ENCODE data around the gene ZFC3H1.
"Not testable (repeated sequence)": the region's sequence is repeated elsewhere in the genome, so short reads cannot be mapped to it uniquely, and the experiment has no call there.

The ZFC3H1 gene

DNA sequence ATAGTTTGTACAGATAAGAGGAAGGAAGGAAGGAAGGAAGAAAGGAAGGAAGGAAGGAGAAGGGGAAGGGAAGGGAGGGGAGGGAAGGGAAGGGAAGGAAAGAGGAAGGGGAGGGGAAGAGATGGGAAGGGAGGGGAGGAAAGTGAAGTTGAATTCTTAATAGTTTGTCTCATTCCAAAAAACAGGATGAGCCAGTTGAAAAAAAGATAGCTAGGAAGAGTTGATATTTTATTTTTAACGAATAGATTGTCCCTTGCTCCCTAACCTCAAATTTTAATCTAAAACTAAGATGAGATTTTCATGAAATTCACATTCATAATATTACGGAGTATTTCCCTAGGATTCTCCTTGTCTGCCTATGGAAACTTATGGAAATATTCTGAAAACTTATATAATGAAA is 80.7 kb downstream of the ZFC3H1 start:
- no peak overlapping the region for H3K9ac ChIP-seq (ENCODE audit: low read length)
- no peaks in the 10 kb centered on the region for H3K9me3 ChIP-seq (replicated peaks; ENCODE audit: insufficient read depth, low read length)
- no peak overlapping the region for H3K4me3 ChIP-seq (ENCODE audit: low read length)
- no peaks in the 10 kb centered on the region for H4K20me1 ChIP-seq (ENCODE audit: insufficient read depth, low read length)
- H3K36me3 ChIP-seq (replicated peaks; ENCODE audit: insufficient read depth, low read length) = no peaks in the 10 kb centered on the region
- no peaks in the 10 kb centered on the region for H3K4me1 ChIP-seq (ENCODE audit: low read length)
- no peak overlapping the region for H2AFZ ChIP-seq (ENCODE audit: low read length)
- DNase-seq = no peak
- no peaks in the 10 kb centered on the region for H3K27me3 ChIP-seq (replicated peaks; ENCODE audit: insufficient read depth, low read length)
- no peak for TF ChIP-seq EZH2 (optimal IDR thresholded peaks at IDR 0.05; ENCODE audit: low read depth, low read length)
- H3K4me2 ChIP-seq (ENCODE audit: low read depth, low read length) = no peak overlapping the region
- no peaks in the 10 kb centered on the region for H3K79me2 ChIP-seq (ENCODE audit: low read length)
- H3F3A ChIP-seq (ENCODE audit: insufficient read depth, low read length) = no peaks in the 10 kb centered on the region
- H3K9me2 ChIP-seq (replicated peaks; ENCODE audit: insufficient read depth, low read length) = no peaks in the 10 kb centered on the region
- H3K27ac ChIP-seq (ENCODE audit: low read length) = no peak overlapping the region

DNA sequence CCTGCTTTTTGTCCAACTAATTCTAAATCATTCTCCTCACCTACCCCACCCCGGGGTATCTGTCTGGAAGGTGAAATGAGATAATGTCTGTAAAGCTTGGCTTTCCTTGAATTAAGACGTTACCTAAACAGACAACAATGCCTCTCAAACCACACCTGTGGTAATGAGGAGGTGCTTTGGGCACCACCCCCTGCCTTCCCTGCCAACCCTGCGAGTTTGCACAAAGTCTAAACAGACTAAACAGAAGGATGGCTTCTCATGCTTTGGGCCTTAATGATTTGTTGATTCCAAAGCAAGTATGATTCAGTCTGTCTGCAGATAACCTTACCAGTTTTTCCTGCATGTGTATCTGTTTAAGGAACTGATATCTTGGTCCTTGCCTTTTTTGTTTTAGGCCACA is 82.4 kb downstream of the ZFC3H1 start:
- DNase-seq = peak; percentile 11
- Histone ChIP-seq H3K9ac (ENCODE audit: low read length) (no peak overlapping the region), H3K9me3 (replicated peaks; ENCODE audit: insufficient read depth, low read length) (no peaks in the 10 kb centered on the region), H3K36me3 (replicated peaks; ENCODE audit: insufficient read depth, low read length) (no peaks in the 10 kb centered on the region), H3K27ac (ENCODE audit: low read length) (no peak overlapping the region), H3K27me3 (replicated peaks; ENCODE audit: insufficient read depth, low read length) (no peaks in the 10 kb centered on the region), H4K20me1 (ENCODE audit: insufficient read depth, low read length) (no peaks in the 10 kb centered on the region), H3F3A (ENCODE audit: insufficient read depth, low read length) (no peaks in the 10 kb centered on the region), H3K9me2 (replicated peaks; ENCODE audit: insufficient read depth, low read length) (no peaks in the 10 kb centered on the region), H3K4me1 (ENCODE audit: low read length) (no peaks in the 10 kb centered on the region), H3K4me3 (ENCODE audit: low read length) (no peak overlapping the region), H3K4me2 (ENCODE audit: low read depth, low read length) (no peak overlapping the region), H2AFZ (ENCODE audit: low read length) (no peak overlapping the region), H3K79me2 (ENCODE audit: low read length) (no peaks in the 10 kb centered on the region)
- TF ChIP-seq EZH2 (optimal IDR thresholded peaks at IDR 0.05; ENCODE audit: low read depth, low read length) (no peak), EZH2phosphoT487 (IDR thresholded peaks at IDR 0.05; ENCODE audit: low read length) (no peak)
- TF ChIP-seq, protein P1, sequence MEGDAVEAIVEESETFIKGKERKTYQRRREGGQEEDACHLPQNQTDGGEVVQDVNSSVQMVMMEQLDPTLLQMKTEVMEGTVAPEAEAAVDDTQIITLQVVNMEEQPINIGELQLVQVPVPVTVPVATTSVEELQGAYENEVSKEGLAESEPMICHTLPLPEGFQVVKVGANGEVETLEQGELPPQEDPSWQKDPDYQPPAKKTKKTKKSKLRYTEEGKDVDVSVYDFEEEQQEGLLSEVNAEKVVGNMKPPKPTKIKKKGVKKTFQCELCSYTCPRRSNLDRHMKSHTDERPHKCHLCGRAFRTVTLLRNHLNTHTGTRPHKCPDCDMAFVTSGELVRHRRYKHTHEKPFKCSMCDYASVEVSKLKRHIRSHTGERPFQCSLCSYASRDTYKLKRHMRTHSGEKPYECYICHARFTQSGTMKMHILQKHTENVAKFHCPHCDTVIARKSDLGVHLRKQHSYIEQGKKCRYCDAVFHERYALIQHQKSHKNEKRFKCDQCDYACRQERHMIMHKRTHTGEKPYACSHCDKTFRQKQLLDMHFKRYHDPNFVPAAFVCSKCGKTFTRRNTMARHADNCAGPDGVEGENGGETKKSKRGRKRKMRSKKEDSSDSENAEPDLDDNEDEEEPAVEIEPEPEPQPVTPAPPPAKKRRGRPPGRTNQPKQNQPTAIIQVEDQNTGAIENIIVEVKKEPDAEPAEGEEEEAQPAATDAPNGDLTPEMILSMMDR (IDR thresholded peaks at IDR 0.05; ENCODE audit: low read length) = no peak

DNA sequence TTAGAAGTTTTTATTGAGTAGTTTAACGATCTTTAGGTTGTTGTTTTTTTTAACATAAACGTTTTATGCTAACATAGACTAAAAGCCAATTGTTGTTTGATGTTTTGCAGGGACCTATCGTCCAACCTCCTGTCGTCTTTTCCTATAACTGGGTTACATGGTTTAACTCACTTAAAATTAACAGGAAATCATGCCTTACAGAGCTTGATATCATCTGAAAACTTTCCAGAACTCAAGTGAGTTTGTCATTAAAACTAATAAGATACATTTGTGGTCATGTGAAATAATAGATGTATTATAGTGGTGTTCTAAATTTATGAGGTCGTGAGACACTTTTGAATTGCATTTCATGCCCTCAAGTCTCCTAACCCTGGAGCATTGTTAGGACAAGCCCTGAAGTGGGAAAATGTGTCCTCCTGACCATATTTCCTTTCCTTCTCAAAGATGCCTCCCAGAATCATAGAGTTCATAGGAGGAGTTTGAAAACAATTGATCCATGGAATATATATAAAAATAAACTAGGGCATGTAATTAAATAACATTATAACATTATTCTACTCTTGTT is 84.9 kb downstream of the ZFC3H1 start:
- no peak overlapping the region for H3K9ac ChIP-seq (ENCODE audit: low read length)
- H3K9me3 ChIP-seq (replicated peaks; ENCODE audit: insufficient read depth, low read length) = no peaks in the 10 kb centered on the region
- TF ChIP-seq, protein P1 (IDR thresholded peaks at IDR 0.05; ENCODE audit: low read length) = no peak
- no peaks in the 10 kb centered on the region for H3K36me3 ChIP-seq (replicated peaks; ENCODE audit: insufficient read depth, low read length)
- H3K79me2 ChIP-seq (ENCODE audit: low read length) = no peaks in the 10 kb centered on the region
- no peak overlapping the region for H2AFZ ChIP-seq (ENCODE audit: low read length)
- H3K4me1 ChIP-seq (ENCODE audit: low read length) = no peaks in the 10 kb centered on the region
- H3K4me2 ChIP-seq (ENCODE audit: low read depth, low read length) = no peak overlapping the region
- H3K9me2 ChIP-seq (replicated peaks; ENCODE audit: insufficient read depth, low read length) = no peaks in the 10 kb centered on the region
- H3K4me3 ChIP-seq (ENCODE audit: low read length) = no peak overlapping the region
- no peaks in the 10 kb centered on the region for H3F3A ChIP-seq (ENCODE audit: insufficient read depth, low read length)
- H3K27me3 ChIP-seq (replicated peaks; ENCODE audit: insufficient read depth, low read length) = no peaks in the 10 kb centered on the region
- no peak overlapping the region for H3K27ac ChIP-seq (ENCODE audit: low read length)
- no peak for DNase-seq
- no peaks in the 10 kb centered on the region for H4K20me1 ChIP-seq (ENCODE audit: insufficient read depth, low read length)

DNA sequence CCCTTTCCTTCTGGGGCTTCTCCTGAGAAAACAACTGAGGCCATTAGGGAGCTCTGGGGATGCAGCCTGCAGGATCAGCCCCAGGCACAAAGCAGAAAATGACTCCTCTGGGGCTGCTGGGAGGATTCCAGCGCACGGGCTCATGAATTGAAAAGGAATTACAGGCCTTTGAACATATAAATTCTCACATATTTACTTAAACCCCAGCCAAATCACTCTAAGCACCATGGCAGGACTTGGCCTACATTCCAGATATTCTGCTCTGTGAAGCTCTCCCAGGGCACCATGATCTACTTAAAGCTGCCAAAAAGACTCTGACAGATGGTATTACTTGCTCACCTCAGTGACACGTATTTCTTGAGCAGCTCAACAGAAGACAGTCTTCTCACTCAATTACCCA is 87.2 kb downstream of the ZFC3H1 start:
- H3K4me1 ChIP-seq (ENCODE audit: low read length) = no peaks in the 10 kb centered on the region
- no peak for DNase-seq
- no peak overlapping the region for H3K27ac ChIP-seq (ENCODE audit: low read length)
- H3K9ac ChIP-seq (ENCODE audit: low read length) = no peak overlapping the region
- H2AFZ ChIP-seq (ENCODE audit: low read length) = no peak overlapping the region
- no peak overlapping the region for H3K4me3 ChIP-seq (ENCODE audit: low read length)
- no peaks in the 10 kb centered on the region for H3K27me3 ChIP-seq (replicated peaks; ENCODE audit: insufficient read depth, low read length)
- no peaks in the 10 kb centered on the region for H4K20me1 ChIP-seq (ENCODE audit: insufficient read depth, low read length)
- no peak overlapping the region for H3K4me2 ChIP-seq (ENCODE audit: low read depth, low read length)
- H3K9me2 ChIP-seq (replicated peaks; ENCODE audit: insufficient read depth, low read length) = no peaks in the 10 kb centered on the region
- no peaks in the 10 kb centered on the region for H3K36me3 ChIP-seq (replicated peaks; ENCODE audit: insufficient read depth, low read length)
- no peaks in the 10 kb centered on the region for H3F3A ChIP-seq (ENCODE audit: insufficient read depth, low read length)
- no peak for TF ChIP-seq EZH2phosphoT487 (IDR thresholded peaks at IDR 0.05; ENCODE audit: low read length)
- TF ChIP-seq, protein P1 (IDR thresholded peaks at IDR 0.05; ENCODE audit: low read length) = no peak
- no peak for TF ChIP-seq EZH2 (optimal IDR thresholded peaks at IDR 0.05; ENCODE audit: low read depth, low read length)
- no peaks in the 10 kb centered on the region for H3K9me3 ChIP-seq (replicated peaks; ENCODE audit: insufficient read depth, low read length)
- no peaks in the 10 kb centered on the region for H3K79me2 ChIP-seq (ENCODE audit: low read length)

DNA sequence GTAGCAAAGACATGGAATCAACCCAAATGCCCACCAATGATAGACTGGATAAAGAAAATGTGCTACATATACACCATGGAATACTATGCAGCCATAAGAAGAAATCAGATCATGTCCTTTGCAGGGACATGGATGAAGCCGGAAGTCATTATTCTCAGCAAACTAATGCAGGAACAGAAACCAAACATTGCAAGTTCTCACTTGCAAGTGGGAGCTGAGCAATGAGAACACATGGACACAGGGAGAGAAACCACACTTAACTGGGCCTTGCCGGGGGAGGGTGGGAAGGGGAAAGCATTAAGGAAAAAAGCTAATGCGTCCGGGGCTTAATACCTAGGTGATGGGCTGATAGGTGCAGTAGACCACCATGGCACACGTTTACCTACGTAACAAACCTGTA is 93.8 kb downstream of the ZFC3H1 start:
- H3K79me2 ChIP-seq (ENCODE audit: low read length); H3K36me3 ChIP-seq (replicated peaks; ENCODE audit: insufficient read depth, low read length); H3K27me3 ChIP-seq (replicated peaks; ENCODE audit: insufficient read depth, low read length); H3F3A ChIP-seq (ENCODE audit: insufficient read depth, low read length); H3K4me3 ChIP-seq (ENCODE audit: low read length); H3K9me3 ChIP-seq (replicated peaks; ENCODE audit: insufficient read depth, low read length); DNase-seq; H3K4me1 ChIP-seq (ENCODE audit: low read length); H2AFZ ChIP-seq (ENCODE audit: low read length); H3K27ac ChIP-seq (ENCODE audit: low read length); H3K9ac ChIP-seq (ENCODE audit: low read length); H3K4me2 ChIP-seq (ENCODE audit: low read depth, low read length); H4K20me1 ChIP-seq (ENCODE audit: insufficient read depth, low read length); H3K9me2 ChIP-seq (replicated peaks; ENCODE audit: insufficient read depth, low read length): not testable (repeated sequence)
